Activated CD4-positive, alpha-beta T cell treated with anti-CD3 and anti-CD28 coated beads, Interleukin-2, Interleukin-4, amounts not matched to agents 100 ng/mL and 50 ng/mL, durations not matched to agents 16 hours and 8 hours (primary cell): ENCODE measurements around the gene PRDM15.

ENCODE experiments used
- DNase-seq: peaks from one replicate; pipeline ENCODE4 v3.0.0-alpha.2; 2020; ENCODE audit warnings: low spot score

Gene PRDM15

DNA sequence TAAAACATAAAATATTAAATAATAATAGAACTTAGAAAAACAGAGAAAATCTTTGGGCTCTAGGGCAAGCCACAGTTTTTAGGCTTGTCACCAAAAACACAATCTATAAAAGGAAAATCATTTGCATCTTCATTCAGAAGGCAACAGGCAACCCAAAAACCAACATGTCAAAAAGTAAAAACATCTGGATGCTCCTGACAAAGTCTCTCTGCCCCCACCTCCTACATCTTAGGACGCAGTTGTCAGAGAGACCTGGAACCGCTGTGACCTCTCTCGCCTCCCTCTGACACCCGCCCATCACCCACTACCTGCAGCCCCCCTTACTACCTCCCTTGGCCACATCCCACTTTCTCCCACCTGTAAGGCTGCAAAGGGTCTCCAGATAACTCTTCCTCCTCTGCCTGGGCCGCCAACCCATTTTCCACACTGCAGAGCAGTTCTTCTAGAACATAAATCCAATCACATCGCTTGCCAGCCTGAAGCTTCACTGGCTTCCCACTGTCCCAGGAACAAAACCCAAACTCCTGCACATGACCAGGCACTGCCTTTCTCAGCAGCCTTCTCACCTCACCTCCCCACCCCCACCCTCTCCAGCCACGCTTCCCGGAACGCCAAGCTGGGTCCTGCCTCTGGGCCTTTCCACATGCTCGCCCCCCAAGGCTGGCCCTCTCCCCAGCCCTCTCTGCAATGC, 14.7 kb downstream of the PRDM15 start:
- DNase-seq, result no peak

GRCh38 chr21:41863439-41863740, 15.8 kb downstream of the PRDM15 start:
- DNase-seq, result no peak

DNA sequence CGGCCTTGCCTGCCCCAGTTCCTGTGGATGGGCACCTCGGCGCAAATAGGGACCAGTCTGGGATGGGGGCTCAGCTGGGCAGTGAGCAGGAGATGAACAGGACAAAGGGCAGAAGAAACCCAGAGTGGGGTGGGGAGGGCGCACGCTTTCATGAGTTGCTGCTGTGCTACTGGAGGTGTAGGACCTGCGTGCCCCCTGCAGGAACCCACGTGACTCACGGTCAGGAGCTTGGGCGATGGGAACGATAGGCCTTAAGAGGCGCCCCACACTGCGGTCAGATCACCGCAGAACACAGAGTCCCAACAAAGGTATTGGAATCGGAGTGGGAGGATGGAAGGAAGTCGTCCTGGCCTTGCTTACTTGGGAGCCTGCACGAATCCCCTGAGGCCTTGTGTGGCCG, 17.2 kb downstream of the PRDM15 start:
- DNase-seq, result no peak

DNA sequence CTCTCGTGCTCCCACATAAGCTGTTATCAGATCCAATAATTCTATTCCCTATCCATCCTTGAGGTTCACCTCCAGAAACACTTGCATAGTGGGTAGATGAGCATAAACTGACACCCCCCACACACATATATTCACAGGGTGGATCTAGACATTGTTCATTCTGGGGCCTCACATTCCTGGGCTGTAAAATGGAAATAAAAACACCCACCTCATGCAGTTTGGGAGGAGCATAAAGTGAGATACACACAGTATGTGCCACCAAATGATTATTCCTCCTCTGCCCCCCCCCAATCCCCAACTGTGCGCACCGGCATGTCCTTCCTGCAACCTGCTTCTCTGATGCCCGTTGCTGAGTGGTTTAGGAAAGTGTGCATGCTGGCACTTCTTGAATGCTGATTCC, 17.9 kb downstream of the PRDM15 start:
- no peak for DNase-seq

DNA sequence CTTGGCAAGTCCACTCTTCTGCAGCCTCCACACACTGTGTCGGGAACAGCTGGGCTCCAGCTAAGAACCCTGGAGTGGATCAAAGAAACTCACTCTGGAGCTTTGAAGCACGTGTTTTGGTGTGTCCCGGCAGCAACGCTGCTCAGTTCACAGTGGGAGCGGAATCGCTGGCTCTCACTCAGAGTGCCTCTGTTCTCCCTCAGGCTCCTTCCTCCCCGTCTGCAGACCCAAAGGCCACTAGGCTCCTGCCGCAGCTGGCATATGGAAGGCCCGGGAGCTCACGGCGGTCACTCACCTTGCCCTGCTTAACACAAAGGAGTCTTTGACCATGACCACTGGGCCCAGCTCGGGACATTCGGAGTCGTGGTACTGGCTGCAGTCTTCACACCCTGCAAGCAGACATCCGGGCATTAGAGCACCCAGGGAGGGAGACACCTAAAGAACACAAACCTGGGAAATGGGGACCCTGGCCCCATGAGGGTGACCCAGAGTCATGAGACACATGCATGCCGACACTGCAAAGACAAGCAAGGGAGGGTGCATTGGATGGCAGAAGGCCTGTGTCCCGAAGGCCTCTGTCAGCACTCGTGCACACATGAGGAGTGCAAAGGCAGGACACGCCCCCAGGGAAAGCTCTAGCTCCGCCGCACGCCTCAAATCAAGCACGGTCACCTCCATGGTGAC, 19.7 kb downstream of the PRDM15 start:
- DNase-seq, result no peak

- no peak for DNase-seq
These were observed 20.5 kb downstream of the PRDM15 start for GRCh38 chr21:41858466-41859296.

GRCh38 chr21:41857771-41858300, 21.3 kb downstream of the PRDM15 start:
- no peak for DNase-seq

GRCh38 chr21:41856572-41856971, 22.6 kb downstream of the PRDM15 start:
- DNase-seq, result no peak

GRCh38 chr21:41854426-41854995, 24.6 kb downstream of the PRDM15 start:
- DNase-seq, result no peak

GRCh38 chr21:41852929-41853320, 26.2 kb downstream of the PRDM15 start:
- no peak for DNase-seq

DNA sequence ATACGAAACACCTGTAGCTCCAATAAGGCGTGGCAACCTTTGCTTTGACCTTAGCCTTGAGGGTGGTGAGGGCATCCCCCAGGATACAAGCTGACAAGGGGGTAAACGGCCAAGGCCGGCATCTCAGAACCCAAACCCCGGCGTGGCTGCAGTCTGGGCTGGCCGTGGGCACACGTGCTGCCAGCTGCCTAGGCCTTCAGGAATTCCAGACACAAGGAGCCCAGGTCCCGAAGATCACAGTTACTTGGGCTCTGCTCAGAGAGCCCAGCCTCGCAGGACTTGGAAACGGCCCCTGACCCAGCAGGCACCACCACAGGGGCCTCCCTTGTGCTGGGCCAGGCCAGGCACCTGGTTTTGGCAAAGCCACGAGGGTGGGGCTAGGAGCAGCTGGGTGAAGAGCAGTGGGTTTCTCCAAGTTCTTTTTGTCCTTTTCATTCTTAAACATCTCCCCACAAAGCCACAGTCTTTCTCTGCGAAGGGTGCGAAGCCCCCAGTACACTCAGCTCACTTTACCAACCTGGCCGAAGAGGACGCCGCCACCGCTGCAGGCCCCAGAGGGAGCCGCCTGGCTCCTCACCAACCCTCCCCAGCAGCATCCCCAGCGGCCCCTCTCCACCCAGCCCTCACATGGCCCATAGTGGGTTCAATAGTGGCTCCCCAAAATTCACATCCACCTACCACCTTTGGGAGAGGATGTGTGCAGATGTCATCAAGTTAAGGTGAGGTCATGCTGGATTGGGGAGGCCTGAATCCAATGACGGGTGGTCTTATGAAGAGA, 26.8 kb downstream of the PRDM15 start:
- DNase-seq, result no peak

DNA sequence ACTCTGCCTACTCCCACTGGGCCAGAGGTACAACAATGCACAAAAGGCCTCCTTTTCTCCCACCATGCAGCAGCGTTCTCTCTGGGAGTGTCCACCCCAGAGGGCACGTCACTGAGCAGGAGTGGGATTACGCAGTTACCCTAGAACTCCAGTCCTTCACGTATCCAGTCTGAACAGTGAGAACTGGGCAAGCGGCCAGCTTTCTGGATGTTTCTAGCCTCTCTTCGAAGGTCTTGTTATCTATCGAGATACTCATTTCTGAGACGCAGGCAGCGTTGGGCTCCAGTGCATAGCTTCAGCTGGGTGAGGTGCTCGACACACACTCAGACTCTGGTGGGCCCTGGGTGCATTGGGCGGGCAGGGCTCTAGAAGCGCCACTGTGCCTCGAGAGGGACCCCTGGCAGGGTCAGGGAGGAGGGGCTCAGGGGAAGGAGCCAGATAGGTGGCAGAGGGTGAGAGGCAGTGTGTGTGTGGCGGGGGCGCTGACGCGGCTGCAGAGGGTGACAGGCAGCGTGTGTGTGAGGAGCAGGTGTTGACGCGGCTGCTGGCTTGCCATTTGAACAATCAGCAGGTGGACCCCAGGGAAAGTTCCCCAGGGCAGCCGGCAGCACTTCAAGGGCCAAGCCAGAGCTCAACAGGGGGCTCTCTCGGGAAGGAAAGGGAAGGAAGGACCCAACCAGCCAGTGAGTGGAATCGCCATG, 27.9 kb downstream of the PRDM15 start:
- no peak for DNase-seq

GRCh38 chr21:41850085-41850484, 29.1 kb downstream of the PRDM15 start:
- DNase-seq, result no peak

DNA sequence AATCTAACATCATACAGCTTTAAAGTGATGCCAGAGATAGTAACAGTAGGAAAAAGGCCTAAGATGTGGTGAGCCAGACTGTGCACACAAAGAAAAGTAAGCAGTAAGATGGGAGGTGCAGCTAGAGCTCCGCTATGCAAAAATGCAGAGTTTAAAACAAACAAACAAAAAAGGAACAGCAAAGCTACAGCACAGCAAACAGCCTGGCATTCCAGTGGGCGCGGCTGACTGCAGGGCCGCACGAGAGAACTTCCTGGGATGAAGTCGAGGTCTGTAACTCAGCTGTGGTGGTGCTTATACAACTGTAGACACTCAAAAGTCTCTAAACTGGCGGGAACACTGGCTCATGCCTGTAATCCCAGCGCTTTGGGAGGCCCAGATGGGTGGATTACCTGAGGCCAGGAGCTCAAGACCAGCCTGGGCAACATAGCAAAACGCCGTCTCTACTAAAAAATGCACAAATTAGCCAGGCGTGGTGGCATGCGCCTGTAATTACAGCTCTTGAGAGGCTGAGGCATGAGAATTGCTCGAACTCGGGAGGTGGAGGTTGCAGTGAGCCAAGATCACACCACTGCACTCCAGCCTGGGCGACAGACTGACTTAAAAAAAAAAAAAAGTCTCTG, 30.1 kb downstream of the PRDM15 start:
- no peak for DNase-seq

DNA sequence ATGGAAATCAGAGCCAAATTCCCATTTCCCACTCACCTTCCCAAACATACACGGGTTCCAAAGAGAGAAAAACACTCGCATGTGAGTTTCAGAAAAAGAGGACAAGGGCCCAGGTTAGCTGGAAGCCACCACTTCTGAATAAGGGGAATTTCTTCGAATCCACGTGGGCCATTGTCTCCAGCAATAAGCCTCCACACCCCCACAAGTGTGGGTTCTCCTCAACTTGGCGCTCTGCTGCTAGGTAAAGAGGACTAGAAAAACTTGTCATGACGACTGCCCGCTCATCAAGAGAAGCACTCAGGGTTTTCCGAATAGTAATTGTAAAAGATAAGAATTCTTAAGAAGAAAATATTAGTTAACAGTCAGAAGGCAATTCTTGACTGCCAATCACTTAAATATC, 30.6 kb downstream of the PRDM15 start:
- no peak for DNase-seq

GRCh38 chr21:41847066-41847804, 31.9 kb downstream of the PRDM15 start:
- no peak for DNase-seq

GRCh38 chr21:41846536-41846935, 32.6 kb downstream of the PRDM15 start:
- no peak for DNase-seq

- DNase-seq, result no peak
These were observed 33.2 kb downstream of the PRDM15 start for GRCh38 chr21:41846033-41846317.

- DNase-seq, result no peak
These were observed 33.7 kb downstream of the PRDM15 start for GRCh38 chr21:41845310-41846032.

DNA sequence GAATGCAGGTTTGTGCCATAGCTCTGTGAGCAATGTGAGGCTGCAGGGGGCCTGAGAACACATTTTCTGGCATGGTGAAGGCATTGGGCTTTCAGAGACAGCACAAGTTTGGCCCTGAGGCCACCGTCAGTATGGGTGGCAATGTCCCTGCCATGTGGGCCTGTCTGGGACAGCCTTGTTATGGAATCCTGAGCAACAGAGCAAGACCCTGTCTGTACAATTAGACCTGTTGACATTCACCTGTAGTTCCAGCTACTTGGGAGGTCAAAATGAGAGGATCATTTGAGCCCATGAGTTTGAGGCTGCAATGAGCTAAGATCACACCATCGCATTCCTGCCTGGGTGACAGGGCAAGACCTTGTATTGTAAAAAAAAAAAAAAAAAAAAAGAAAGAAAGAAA, 35.6 kb downstream of the PRDM15 start:
- DNase-seq, result no peak
